ENCODE data around the gene NDUFA9. TPM values are rescaled to one million over a fixed set of nuclear protein-coding genes. Genes with fewer than 3 reads are reported as not detected.

NDUFA9 gene
- total RNA-seq, 4 donors from 2014 or later, result 29.2 to 54.2 (median 38.1) TPM

- H3K27ac ChIP-seq, result no peak overlapping the region
- TF ChIP-seq POLR2AphosphoS5 (IDR thresholded peaks at IDR 0.05), result no peak
- TF ChIP-seq CTCF (IDR thresholded peaks at IDR 0.05), result no peak
- TF ChIP-seq POLR2A (IDR thresholded peaks at IDR 0.05), result no peak
- no peak for TF ChIP-seq EP300 (IDR thresholded peaks at IDR 0.05)
- H3K4me3 ChIP-seq, result no peak overlapping the region
- no peak for DNase-seq (ENCODE audit: low spot score in 2 of 2)
- no peaks in the 10 kb centered on the region for H3K9me3 ChIP-seq
- peaks cover 43% of the 10 kb centered on the region for H3K36me3 ChIP-seq
- no peaks in the 10 kb centered on the region for H3K27me3 ChIP-seq
- 93% methylated on average over 9 of the region's 9 CpGs for WGBS
- H3K4me1 ChIP-seq, result peaks cover 10% of the 10 kb centered on the region
Observed at GRCh38 chr12:4609071-4609470, 39.8 kb upstream of the NDUFA9 start.

- peaks cover 55% of the 10 kb centered on the region for H3K36me3 ChIP-seq
- H3K27ac ChIP-seq, result no peak overlapping the region
- no peak for TF ChIP-seq POLR2AphosphoS5 (IDR thresholded peaks at IDR 0.05)
- 93% methylated on average over 4 of the region's 4 CpGs for WGBS
- no peak for DNase-seq (ENCODE audit: low spot score in 2 of 2)
- no peaks in the 10 kb centered on the region for H3K27me3 ChIP-seq
- H3K9me3 ChIP-seq, result no peaks in the 10 kb centered on the region
- H3K4me1 ChIP-seq, result peaks cover 6% of the 10 kb centered on the region
- H3K4me3 ChIP-seq, result no peak overlapping the region
Observed at GRCh38 chr12:4610481-4610880, 38.4 kb upstream of the NDUFA9 start.

- Histone ChIP-seq H3K4me3 (no peak overlapping the region), H3K27me3 (no peaks in the 10 kb centered on the region), H3K9me3 (no peaks in the 10 kb centered on the region), H3K4me1 (no peaks in the 10 kb centered on the region), H3K36me3 (peaks cover 50% of the 10 kb centered on the region), H3K27ac (no peak overlapping the region)
- DNase-seq (ENCODE audit: low spot score in 2 of 2), result no peak
- TF ChIP-seq CTCF (IDR thresholded peaks at IDR 0.05) (no peak), POLR2A (IDR thresholded peaks at IDR 0.05) (no peak), EP300 (IDR thresholded peaks at IDR 0.05) (no peak), POLR2AphosphoS5 (IDR thresholded peaks at IDR 0.05) (no peak)
- WGBS, result 90% methylated on average over 9 of the region's 9 CpGs
Observed at GRCh38 chr12:4615667-4616066, 33.2 kb upstream of the NDUFA9 start.

- H3K27me3 ChIP-seq, result no peaks in the 10 kb centered on the region
- H3K4me3 ChIP-seq, result no peak overlapping the region
- no peak overlapping the region for H3K27ac ChIP-seq
- TF ChIP-seq POLR2A (IDR thresholded peaks at IDR 0.05) (no peak), CTCF (IDR thresholded peaks at IDR 0.05) (no peak), POLR2AphosphoS5 (IDR thresholded peaks at IDR 0.05) (no peak)
- no peaks in the 10 kb centered on the region for H3K36me3 ChIP-seq
- H3K4me1 ChIP-seq, result no peaks in the 10 kb centered on the region
- WGBS, result 88% methylated on average over 3 of the region's 3 CpGs
- no peaks in the 10 kb centered on the region for H3K9me3 ChIP-seq
- DNase-seq (ENCODE audit: low spot score in 2 of 2), result no peak
Observed at GRCh38 chr12:4621511-4621910, 27.4 kb upstream of the NDUFA9 start.

- 92% methylated on average over 3 of the region's 5 CpGs for WGBS
- Histone ChIP-seq H3K27me3 (no peaks in the 10 kb centered on the region), H3K4me3 (no peak overlapping the region), H3K4me1 (no peaks in the 10 kb centered on the region), H3K9me3 (no peaks in the 10 kb centered on the region), H3K36me3 (no peaks in the 10 kb centered on the region), H3K27ac (no peak overlapping the region)
- TF ChIP-seq POLR2AphosphoS5 (IDR thresholded peaks at IDR 0.05) (no peak), EP300 (IDR thresholded peaks at IDR 0.05) (no peak), POLR2A (IDR thresholded peaks at IDR 0.05) (no peak), CTCF (IDR thresholded peaks at IDR 0.05) (no peak)
- no peak for DNase-seq (ENCODE audit: low spot score in 2 of 2)
Observed at GRCh38 chr12:4626543-4626942, 22.4 kb upstream of the NDUFA9 start.

GRCh38 chr12:4628406-4628805 is 20.5 kb upstream of the NDUFA9 start:
- TF ChIP-seq POLR2AphosphoS5 (IDR thresholded peaks at IDR 0.05), result no peak
- TF ChIP-seq EP300 (IDR thresholded peaks at IDR 0.05), result no peak
- no peak for TF ChIP-seq POLR2A (IDR thresholded peaks at IDR 0.05)
- no peak for TF ChIP-seq CTCF (IDR thresholded peaks at IDR 0.05)
- H3K27ac ChIP-seq, result no peak overlapping the region
- no peak overlapping the region for H3K4me3 ChIP-seq
- H3K4me1 ChIP-seq, result no peaks in the 10 kb centered on the region
- DNase-seq (ENCODE audit: low spot score in 2 of 2), result no peak
- no peaks in the 10 kb centered on the region for H3K36me3 ChIP-seq
- H3K9me3 ChIP-seq, result no peaks in the 10 kb centered on the region
- WGBS, result 67% methylated on average over 10 of the region's 10 CpGs
- H3K27me3 ChIP-seq, result no peaks in the 10 kb centered on the region

All from suprapubic skin (tissue), 4 donors.